ENCODE data around the gene ECSIT.
"Not testable (repeated sequence)": the region's sequence is repeated elsewhere in the genome, so short reads cannot be mapped to it uniquely, and the experiment has no call there.

The ECSIT gene

GRCh38 chr19:11479090-11479897 lies 49.6 kb downstream of the ECSIT start:
- Histone ChIP-seq H3K9me3 (ENCODE audit: control insufficient read depth in 5 of 5, low read length in 5 of 5) (no peaks in the 10 kb centered on the region), H3K36me3 (ENCODE audit: control insufficient read depth in 5 of 5, insufficient read depth in 5 of 5, low read length in 5 of 5) (peaks cover 0 to 5% (median 0%) of the 10 kb centered on the region in 5 donors), H3K9ac (ENCODE audit: low read length in 5 of 5) (no peak overlapping the region), H3K4me3 (ENCODE audit: low read depth in 1 of 5, low read length in 5 of 5) (no peak overlapping the region), H3K4me1 (ENCODE audit: control insufficient read depth in 5 of 5, insufficient read depth in 5 of 5, low read length in 5 of 5) (peaks cover 0 to 27% (median 20%) of the 10 kb centered on the region in 5 donors), H3K27ac (ENCODE audit: low read depth, low read length) (no peak overlapping the region), H3K27me3 (ENCODE audit: control insufficient read depth in 5 of 5, insufficient read depth in 4 of 5, low read length in 5 of 5) (peaks cover 14 to 33% (median 26%) of the 10 kb centered on the region in 5 donors)

- no peaks in the 10 kb centered on the region for H3K36me3 ChIP-seq (ENCODE audit: control insufficient read depth in 5 of 5, insufficient read depth in 5 of 5, low read length in 5 of 5)
- H3K4me1 ChIP-seq (ENCODE audit: control insufficient read depth in 5 of 5, insufficient read depth in 5 of 5, low read length in 5 of 5), result peaks cover 0 to 27% (median 20%) of the 10 kb centered on the region in 5 donors
- no peak overlapping the region for H3K27ac ChIP-seq (ENCODE audit: low read depth, low read length)
- H3K9me3 ChIP-seq (ENCODE audit: control insufficient read depth in 5 of 5, low read length in 5 of 5), result no peaks in the 10 kb centered on the region
- H3K4me3 ChIP-seq (ENCODE audit: low read depth in 1 of 5, low read length in 5 of 5), result no peak overlapping the region
- no peak overlapping the region for H3K9ac ChIP-seq (ENCODE audit: low read length in 5 of 5)
- peaks cover 14 to 28% (median 26%) of the 10 kb centered on the region in 5 donors for H3K27me3 ChIP-seq (ENCODE audit: control insufficient read depth in 5 of 5, insufficient read depth in 4 of 5, low read length in 5 of 5)
Observed at GRCh38 chr19:11478167-11479089, 50.5 kb downstream of the ECSIT start.

GRCh38 chr19:11475861-11476260 lies 53.1 kb downstream of the ECSIT start:
- Histone ChIP-seq H3K27me3 (ENCODE audit: control insufficient read depth in 5 of 5, insufficient read depth in 4 of 5, low read length in 5 of 5) (peaks cover 0 to 8% (median 6%) of the 10 kb centered on the region in 5 donors), H3K4me1 (ENCODE audit: control insufficient read depth in 5 of 5, insufficient read depth in 5 of 5, low read length in 5 of 5) (peaks cover 0 to 8% (median 4%) of the 10 kb centered on the region in 5 donors), H3K27ac (ENCODE audit: low read depth, low read length) (no peak overlapping the region), H3K9ac (ENCODE audit: low read length in 5 of 5) (no peak overlapping the region), H3K36me3 (ENCODE audit: control insufficient read depth in 5 of 5, insufficient read depth in 5 of 5, low read length in 5 of 5) (no peaks in the 10 kb centered on the region), H3K9me3 (ENCODE audit: control insufficient read depth in 5 of 5, low read length in 5 of 5) (no peaks in the 10 kb centered on the region), H3K4me3 (ENCODE audit: low read depth in 1 of 5, low read length in 5 of 5) (no peak overlapping the region)

- not testable (repeated sequence) for H3K27ac ChIP-seq (ENCODE audit: low read depth, low read length); H3K4me3 ChIP-seq (ENCODE audit: low read depth in 1 of 5, low read length in 5 of 5); H3K9me3 ChIP-seq (ENCODE audit: control insufficient read depth in 5 of 5, low read length in 5 of 5); H3K4me1 ChIP-seq (ENCODE audit: control insufficient read depth in 5 of 5, insufficient read depth in 5 of 5, low read length in 5 of 5); H3K9ac ChIP-seq (ENCODE audit: low read length in 5 of 5); H3K27me3 ChIP-seq (ENCODE audit: control insufficient read depth in 5 of 5, insufficient read depth in 4 of 5, low read length in 5 of 5); H3K36me3 ChIP-seq (ENCODE audit: control insufficient read depth in 5 of 5, insufficient read depth in 5 of 5, low read length in 5 of 5)
Observed at GRCh38 chr19:11475343-11475742, 53.6 kb downstream of the ECSIT start.

GRCh38 chr19:11473725-11474124 lies 55.2 kb downstream of the ECSIT start:
- H3K27ac ChIP-seq (ENCODE audit: low read depth, low read length), result no peak overlapping the region
- H3K4me3 ChIP-seq (ENCODE audit: low read depth in 1 of 5, low read length in 5 of 5), result no peak overlapping the region
- no peaks in the 10 kb centered on the region for H3K36me3 ChIP-seq (ENCODE audit: control insufficient read depth in 5 of 5, insufficient read depth in 5 of 5, low read length in 5 of 5)
- no peak overlapping the region for H3K9ac ChIP-seq (ENCODE audit: low read length in 5 of 5)
- no peaks in the 10 kb centered on the region for H3K4me1 ChIP-seq (ENCODE audit: control insufficient read depth in 5 of 5, insufficient read depth in 5 of 5, low read length in 5 of 5)
- no peaks in the 10 kb centered on the region for H3K27me3 ChIP-seq (ENCODE audit: control insufficient read depth in 5 of 5, insufficient read depth in 4 of 5, low read length in 5 of 5)
- H3K9me3 ChIP-seq (ENCODE audit: control insufficient read depth in 5 of 5, low read length in 5 of 5), result no peaks in the 10 kb centered on the region

GRCh38 chr19:11468266-11468845 lies 60.6 kb downstream of the ECSIT start:
- H3K4me1 ChIP-seq (ENCODE audit: control insufficient read depth in 5 of 5, insufficient read depth in 5 of 5, low read length in 5 of 5); H3K9me3 ChIP-seq (ENCODE audit: control insufficient read depth in 5 of 5, low read length in 5 of 5); H3K27me3 ChIP-seq (ENCODE audit: control insufficient read depth in 5 of 5, insufficient read depth in 4 of 5, low read length in 5 of 5); H3K27ac ChIP-seq (ENCODE audit: low read depth, low read length); H3K9ac ChIP-seq (ENCODE audit: low read length in 5 of 5); H3K36me3 ChIP-seq (ENCODE audit: control insufficient read depth in 5 of 5, insufficient read depth in 5 of 5, low read length in 5 of 5); H3K4me3 ChIP-seq (ENCODE audit: low read depth in 1 of 5, low read length in 5 of 5): not testable (repeated sequence)

DNA sequence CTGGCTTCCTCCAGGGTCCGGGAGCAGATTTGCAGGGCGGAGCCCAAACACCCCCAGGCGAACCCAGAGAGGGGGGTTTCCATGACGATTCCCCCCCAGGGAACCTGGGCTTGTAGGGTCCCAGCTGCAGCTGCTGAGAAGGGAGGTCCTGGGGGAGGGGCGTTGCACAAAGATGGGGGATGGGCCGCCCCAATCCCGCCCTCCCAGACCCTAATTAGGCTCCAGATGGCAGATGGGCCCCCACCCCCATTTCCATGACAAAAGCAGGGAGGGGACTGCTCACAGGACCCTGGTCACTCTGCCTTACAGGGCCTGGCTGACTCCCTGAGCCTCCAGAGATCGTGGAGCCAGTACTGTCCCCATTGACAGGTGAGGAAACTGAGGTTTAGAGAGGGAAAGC lies 63.3 kb downstream of the ECSIT start:
- peaks cover 0 to 5% (median 2%) of the 10 kb centered on the region in 5 donors for H3K27me3 ChIP-seq (ENCODE audit: control insufficient read depth in 5 of 5, insufficient read depth in 4 of 5, low read length in 5 of 5)
- no peak overlapping the region for H3K9ac ChIP-seq (ENCODE audit: low read length in 5 of 5)
- no peaks in the 10 kb centered on the region for H3K36me3 ChIP-seq (ENCODE audit: control insufficient read depth in 5 of 5, insufficient read depth in 5 of 5, low read length in 5 of 5)
- no peak overlapping the region for H3K27ac ChIP-seq (ENCODE audit: low read depth, low read length)
- no peak overlapping the region for H3K4me3 ChIP-seq (ENCODE audit: low read depth in 1 of 5, low read length in 5 of 5)
- no peaks in the 10 kb centered on the region for H3K9me3 ChIP-seq (ENCODE audit: control insufficient read depth in 5 of 5, low read length in 5 of 5)
- H3K4me1 ChIP-seq (ENCODE audit: control insufficient read depth in 5 of 5, insufficient read depth in 5 of 5, low read length in 5 of 5), result no peaks in the 10 kb centered on the region

DNA sequence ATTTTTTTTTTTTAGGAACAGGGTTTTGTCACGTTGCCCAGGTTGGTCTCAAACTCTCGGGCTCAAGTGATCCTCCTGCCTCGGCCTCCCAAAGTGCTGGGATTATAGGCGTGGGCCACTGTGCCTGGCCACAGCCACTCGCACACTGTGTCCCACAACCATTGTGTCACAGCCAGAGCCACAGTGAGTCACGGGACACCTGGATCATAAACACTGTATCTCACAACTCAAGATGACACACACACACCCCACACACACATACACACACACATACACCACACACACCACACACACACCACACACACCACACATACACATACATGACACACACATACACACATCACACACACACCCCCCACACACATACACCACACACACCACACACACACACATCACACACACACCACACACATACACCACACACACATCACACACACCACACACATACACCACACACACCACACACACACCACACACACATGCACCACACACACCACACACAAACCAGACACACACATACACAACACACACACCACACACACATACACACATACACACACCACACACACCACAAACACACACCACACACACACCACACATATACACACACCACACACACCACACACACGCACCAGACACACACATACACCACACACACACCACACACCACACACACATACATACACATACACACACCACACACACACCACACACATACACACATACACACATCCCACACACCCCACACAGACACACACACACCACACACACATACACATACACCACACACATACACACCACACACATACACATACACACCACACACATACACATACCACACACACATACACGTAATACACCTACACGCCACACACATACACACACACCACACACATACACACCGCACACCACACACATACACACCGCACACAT lies 64.3 kb downstream of the ECSIT start:
- Histone ChIP-seq H3K36me3 (ENCODE audit: control insufficient read depth in 5 of 5, insufficient read depth in 5 of 5, low read length in 5 of 5) (no peaks in the 10 kb centered on the region), H3K27ac (ENCODE audit: low read depth, low read length) (no peak overlapping the region), H3K4me1 (ENCODE audit: control insufficient read depth in 5 of 5, insufficient read depth in 5 of 5, low read length in 5 of 5) (no peaks in the 10 kb centered on the region), H3K9ac (ENCODE audit: low read length in 5 of 5) (no peak overlapping the region), H3K9me3 (ENCODE audit: control insufficient read depth in 5 of 5, low read length in 5 of 5) (no peaks in the 10 kb centered on the region), H3K27me3 (ENCODE audit: control insufficient read depth in 5 of 5, insufficient read depth in 4 of 5, low read length in 5 of 5) (peaks cover 0 to 10% (median 4%) of the 10 kb centered on the region in 5 donors), H3K4me3 (ENCODE audit: low read depth in 1 of 5, low read length in 5 of 5) (no peak overlapping the region)

DNA sequence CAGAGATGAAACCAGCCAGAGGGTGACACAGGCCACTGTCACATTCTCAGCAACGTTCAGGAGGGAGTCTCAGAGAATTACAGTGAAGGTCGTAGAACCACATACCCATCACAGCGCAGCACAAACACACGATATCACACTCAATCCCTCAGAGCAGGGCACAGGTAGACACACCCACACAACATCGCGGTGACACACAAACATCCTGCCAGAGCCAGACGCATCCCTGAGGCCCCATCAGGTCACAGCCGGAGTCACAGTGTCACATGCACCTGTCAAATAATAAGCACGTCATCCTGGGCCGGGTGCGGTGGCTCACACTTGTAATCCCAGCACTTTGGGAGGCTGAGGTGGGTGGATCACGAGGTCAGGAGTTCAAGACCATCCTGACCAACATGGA lies 65.5 kb downstream of the ECSIT start:
- Histone ChIP-seq H3K9ac (ENCODE audit: low read length in 5 of 5) (no peak overlapping the region), H3K36me3 (ENCODE audit: control insufficient read depth in 5 of 5, insufficient read depth in 5 of 5, low read length in 5 of 5) (no peaks in the 10 kb centered on the region), H3K27me3 (ENCODE audit: control insufficient read depth in 5 of 5, insufficient read depth in 4 of 5, low read length in 5 of 5) (peaks cover 2 to 12% (median 4%) of the 10 kb centered on the region in 5 donors)

More for the DNA sequence above, 65.5 kb downstream of the ECSIT start:
- Histone ChIP-seq H3K4me1 (ENCODE audit: control insufficient read depth in 5 of 5, insufficient read depth in 5 of 5, low read length in 5 of 5) (no peaks in the 10 kb centered on the region), H3K4me3 (ENCODE audit: low read depth in 1 of 5, low read length in 5 of 5) (no peak overlapping the region), H3K9me3 (ENCODE audit: control insufficient read depth in 5 of 5, low read length in 5 of 5) (no peaks in the 10 kb centered on the region), H3K27ac (ENCODE audit: low read depth, low read length) (no peak overlapping the region)

Data from subcutaneous abdominal adipose tissue (tissue), 5 donors.